Measurements from ENCODE around the gene KNL1.

Gene KNL1

GRCh38 chr15:40688932-40689799 lies 95.1 kb downstream of the KNL1 start:
- H3K4me3 ChIP-seq (replicated peaks in 1 of 2; ENCODE audit: low read depth in 2 of 2, low read length in 2 of 2) = no peak overlapping the region
- TF ChIP-seq CTCF (IDR thresholded peaks at IDR 0.05; ENCODE audit: low read depth, low read length) = no peak
- DNase-seq (ENCODE audit: low read depth in 2 of 2) = no peak

- no peak for DNase-seq (ENCODE audit: low read depth in 2 of 2)
- no peak overlapping the region for H3K4me3 ChIP-seq (replicated peaks in 1 of 2; ENCODE audit: low read depth in 2 of 2, low read length in 2 of 2)
- TF ChIP-seq CTCF (IDR thresholded peaks at IDR 0.05; ENCODE audit: low read depth, low read length) = no peak
Measured at GRCh38 chr15:40691737-40692136, 97.7 kb downstream of the KNL1 start.

- TF ChIP-seq CTCF (IDR thresholded peaks at IDR 0.05; ENCODE audit: low read depth, low read length) = no peak
- DNase-seq (ENCODE audit: low read depth in 2 of 2) = peak; percentile 7 to 9
- H3K4me3 ChIP-seq (replicated peaks in 1 of 2; ENCODE audit: low read depth in 2 of 2, low read length in 2 of 2) = peak overlapping the region; percentile 91 to 97
Measured at GRCh38 chr15:40693904-40694687, 100.0 kb downstream of the KNL1 start.

GRCh38 chr15:40694688-40695468 lies 100.8 kb downstream of the KNL1 start, which contains the start of gene RAD51:
Gene RAD51 (plus strand): TSS chr15:40695174. CDS start chr15:40698759, 3,585 bp downstream.
- peak within 1 kb of the TSS; percentile 91 to 97 for H3K4me3 ChIP-seq (replicated peaks in 1 of 2; ENCODE audit: low read depth in 2 of 2, low read length in 2 of 2)
- peak; percentile 95 to 96 for DNase-seq (ENCODE audit: low read depth in 2 of 2)
- no peak for TF ChIP-seq CTCF (IDR thresholded peaks at IDR 0.05; ENCODE audit: low read depth, low read length)

- peak; percentile 32 to 38 for DNase-seq (ENCODE audit: low read depth in 2 of 2)
Measured at GRCh38 chr15:40695469-40695890, 101.4 kb downstream of the KNL1 start.

More at GRCh38 chr15:40695469-40695890, 101.4 kb downstream of the KNL1 start:
- H3K4me3 ChIP-seq (replicated peaks in 1 of 2; ENCODE audit: low read depth in 2 of 2, low read length in 2 of 2) = peak overlapping the region; percentile 91 to 97
- TF ChIP-seq CTCF (IDR thresholded peaks at IDR 0.05; ENCODE audit: low read depth, low read length) = no peak

Measured in cardiac fibroblast (primary cell).